GM19397 (cell line): ENCODE results near the gene GNAI2.
A peak's percentile ranks its signal among the peaks of the same experiment; 100 is the strongest.
"Not testable (repeated sequence)": the region's sequence is repeated elsewhere in the genome, so short reads cannot be mapped to it uniquely, and the experiment has no call there.

ENCODE experiments used
- ATAC-seq: cut with Tn5 transposase; IDR thresholded peaks from one replicate; pipeline ENCODE4 v1.9.1; 2021; ENCODE audit warnings: mild to moderate bottlenecking, moderate library complexity; ENCODE audit not compliant: unreplicated experiment

The GNAI2 gene

DNA sequence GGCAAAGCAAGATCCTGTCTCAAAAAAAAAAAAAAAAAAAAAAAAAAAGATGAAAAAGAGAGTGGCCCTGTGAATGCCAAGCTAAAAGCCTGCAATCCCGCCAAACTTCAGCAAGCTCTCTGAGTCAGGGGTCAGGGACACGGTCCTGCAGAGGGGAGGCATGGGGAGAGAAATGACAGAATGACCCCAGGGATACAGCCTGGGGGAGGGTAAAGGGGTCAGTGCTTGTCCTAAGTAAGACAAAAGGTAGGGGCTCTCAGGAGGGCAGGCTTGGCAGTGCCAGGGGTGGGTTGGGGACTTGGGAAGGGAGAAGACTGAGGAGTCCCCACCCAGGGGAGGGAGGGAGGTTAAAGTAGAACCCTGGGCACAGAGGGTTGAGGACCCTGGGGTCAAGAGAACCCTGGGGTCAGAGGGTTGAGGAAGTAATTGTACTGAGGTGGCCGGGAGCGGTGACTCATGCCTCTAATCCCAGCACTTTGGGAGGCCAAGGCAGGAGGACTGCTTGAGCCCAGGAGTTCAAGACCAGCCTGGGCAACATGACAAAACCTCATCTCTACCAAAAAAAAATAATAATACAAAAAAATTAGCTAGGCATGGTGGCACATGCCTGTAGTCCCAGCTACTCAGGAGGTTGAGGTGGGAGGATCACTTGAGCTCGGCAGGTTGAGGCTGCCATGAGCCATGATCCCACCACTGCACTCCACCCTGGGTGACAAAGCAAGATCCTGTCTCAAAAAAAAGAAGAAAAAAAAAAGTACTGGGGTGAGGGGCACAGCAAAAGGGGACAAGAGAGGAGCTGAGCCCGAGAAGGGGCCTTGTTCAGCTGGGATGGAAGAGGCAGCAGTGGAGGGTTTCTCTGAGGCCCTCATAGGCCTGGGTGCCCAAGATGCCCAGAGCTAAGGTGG is 27.7 kb downstream of the GNAI2 start:
- no peak for ATAC-seq

DNA sequence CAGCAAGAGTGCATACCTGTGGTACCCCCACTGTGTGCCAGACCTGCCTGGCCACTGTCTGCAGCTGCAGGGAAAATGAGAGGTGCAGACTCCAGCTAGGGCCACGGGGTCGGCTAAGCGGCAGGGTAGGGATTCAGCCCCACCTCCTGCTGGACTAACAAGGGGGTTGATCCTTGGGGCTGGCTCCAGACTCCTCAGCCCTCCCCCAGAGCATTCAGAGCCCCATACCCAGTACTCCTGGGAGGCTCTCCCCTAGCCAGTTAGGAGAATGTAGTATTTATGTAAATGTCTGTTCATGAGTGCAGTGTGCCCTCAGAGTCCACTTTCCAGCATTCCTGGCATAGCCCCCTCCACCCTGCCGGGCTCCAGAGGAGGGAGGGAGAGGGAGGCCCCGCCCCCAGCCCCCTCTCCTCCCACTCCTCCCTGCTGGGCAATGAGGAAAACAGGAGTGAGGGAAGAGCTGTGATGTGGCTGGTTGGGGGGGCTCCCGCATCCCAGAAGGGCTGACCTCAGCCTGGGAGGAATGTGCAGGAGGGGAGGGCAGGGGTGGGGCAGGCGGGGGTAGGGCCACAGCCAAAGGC is 28.5 kb downstream of the GNAI2 start:
- ATAC-seq, result no peak

DNA sequence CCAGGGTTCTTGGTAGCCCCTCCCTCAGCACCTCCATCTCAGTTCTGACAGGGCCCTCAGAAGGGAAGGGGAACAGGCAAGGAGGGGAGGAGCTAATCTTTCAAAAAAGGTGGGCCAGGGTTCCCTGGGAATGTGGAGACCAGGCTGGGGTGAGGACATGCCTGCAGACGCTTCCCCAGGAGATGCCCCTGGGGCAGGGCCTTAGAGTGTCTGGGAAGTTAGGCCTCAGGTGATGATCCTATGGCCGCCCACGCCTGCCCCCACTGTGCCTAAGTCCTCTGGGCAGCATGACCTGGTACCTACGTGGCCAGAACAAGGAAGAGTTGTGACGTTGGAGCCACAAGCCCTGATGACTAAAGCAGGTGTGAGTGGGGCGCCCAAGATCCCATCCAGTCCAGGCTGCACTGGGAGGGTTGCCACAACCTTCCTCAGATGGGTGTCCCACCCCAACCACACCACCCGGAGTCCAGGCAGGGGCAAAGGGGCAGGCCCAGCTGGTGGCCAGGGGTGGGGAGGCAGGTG is 29.0 kb downstream of the GNAI2 start:
- no peak for ATAC-seq

DNA sequence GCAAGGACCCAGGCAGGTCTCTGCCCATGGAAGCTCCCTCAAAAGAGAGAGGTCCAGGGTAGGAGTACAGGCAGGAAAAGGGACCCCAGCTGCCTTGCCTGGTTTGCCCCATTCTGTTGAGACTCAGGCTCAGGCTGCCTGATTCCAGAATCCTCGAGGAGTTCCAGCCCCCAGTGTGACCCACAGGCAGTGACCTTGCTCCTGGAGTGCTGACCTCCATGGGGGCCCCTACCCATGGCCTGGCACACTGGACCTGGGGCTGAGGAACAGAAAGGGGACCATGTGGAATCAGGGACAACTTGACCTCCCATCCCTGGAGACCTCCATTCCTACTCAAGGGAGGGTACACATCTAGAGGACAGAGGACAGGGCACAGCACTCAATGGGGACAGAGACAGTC is 29.6 kb downstream of the GNAI2 start:
- no peak for ATAC-seq

DNA sequence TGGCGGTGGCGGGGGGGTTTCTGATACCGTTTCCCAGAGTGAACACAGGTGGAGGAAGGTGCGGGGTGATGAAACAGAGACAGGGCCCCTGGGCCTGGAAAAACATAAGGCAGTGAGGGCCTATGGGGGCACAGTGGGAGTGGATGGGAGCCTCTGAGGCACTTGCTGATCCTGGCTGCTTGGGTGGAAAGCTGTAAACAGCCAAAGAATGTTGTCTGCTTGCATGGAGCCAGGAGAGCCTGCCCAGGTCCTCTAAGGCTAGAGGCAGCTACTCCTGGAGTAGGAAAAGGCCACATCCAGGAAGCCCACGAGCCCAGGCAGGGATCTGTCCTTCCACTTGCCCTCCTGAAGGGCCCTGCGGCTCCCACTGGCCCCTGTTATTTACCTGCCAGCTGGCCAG is 30.0 kb downstream of the GNAI2 start:
- ATAC-seq, result no peak

DNA sequence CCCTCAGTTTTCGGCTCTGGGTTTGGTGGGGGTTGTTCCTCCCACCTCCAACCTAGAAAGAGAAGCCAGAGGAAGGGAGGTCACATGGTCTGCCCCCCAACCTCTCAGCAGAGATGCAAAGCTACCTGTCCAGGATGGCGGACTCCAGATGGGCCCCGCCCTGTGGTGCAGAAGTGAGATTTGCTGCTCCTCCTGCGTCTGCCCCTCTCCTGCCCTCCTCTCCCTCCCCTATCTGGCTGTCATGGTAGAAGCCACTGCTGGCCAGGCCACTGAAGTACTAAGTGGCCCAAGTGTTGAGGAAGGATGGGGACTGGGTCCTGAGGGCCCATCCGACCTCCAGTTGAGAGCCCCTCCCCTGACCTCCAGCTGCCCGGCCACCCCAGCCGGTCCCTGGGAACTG is 30.8 kb downstream of the GNAI2 start:
- ATAC-seq, result no peak

DNA sequence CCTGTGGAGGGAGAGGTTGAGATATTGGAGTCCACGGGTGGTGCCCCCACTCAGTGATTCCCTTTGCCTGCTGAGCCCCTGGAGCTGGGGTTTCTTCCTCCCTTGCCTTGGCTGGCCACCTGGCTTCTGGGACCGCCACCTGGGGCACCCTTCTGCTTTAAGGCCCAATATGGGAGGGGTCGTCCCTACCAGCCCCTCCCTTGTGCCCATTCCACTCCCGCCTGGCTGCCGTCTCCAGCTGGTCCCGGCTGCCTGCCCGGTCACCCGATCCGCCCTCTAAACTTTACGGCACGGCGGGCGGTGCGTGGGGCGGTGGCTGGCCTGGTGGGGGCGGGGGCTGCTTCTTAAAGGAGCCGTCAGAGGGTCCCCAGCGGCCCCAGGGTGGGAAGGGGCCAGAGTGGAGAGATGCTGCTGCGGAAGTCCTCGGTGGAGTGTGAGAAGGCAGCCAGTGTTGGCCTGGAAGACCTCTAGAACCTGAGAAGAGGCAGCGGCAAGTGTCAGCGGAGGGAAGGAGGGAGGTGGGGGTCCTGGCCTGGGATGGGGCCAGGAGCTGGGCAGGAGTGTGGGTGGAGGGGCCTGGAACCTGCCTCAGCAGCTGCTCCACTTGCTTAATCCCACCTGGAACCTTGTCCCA is 31.4 kb downstream of the GNAI2 start:
- no peak for ATAC-seq

DNA sequence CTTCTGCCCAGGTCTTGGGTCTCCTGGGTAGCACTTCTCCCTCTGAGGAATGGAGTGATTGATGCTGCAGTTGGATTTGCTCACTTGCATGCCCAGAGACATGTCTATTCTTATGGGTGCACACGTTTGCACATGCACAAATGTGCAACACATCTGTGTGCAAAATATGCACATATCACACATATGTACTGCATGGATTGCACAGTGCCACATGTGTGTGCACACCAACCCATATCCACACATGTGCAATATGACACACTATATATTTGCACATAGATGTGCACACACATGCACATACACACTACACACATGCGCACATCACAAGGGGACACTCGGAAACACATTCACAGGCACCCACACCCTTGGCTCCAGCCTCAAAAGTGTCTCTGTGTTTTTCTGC is 32.3 kb downstream of the GNAI2 start:
- no peak for ATAC-seq

DNA sequence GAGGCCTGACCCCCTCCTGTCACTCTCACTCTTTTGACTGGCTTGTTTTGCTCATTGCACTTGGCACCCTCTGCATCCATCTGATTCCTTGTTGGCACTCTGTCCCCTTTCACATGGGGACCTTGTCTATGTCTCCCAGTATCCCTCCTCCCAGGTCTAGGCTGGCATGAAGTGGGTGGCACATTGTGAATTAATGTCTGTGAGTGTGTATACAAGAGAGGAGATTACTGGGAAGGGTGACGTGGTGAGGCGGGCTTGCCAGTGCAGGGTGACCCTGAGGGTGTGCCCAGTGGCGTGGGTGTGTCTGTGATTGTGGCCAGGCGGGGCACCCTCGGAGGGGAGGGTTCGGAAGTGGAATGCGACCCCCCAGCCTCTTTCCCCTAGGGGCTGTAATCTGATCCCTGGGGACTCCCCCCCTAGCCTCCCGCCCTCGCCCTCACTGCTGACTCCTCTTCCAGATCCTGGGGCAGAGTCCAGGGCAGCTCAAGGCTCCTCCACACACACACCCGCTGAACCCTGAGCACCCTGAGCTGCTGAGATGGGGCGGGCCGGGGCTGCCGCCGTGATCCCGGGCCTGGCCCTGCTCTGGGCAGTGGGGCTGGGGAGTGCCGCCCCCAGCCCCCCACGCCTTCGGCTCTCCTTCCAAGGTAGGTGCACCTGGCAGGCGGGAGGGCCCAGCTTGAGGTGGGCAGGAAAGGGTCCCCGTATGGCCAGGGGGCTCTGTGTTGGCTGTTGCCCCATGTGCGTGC is 32.9 kb downstream of the GNAI2 start, which contains the start of gene SEMA3B:
Gene SEMA3B, plus strand, starts transcription at position 445 of the 749 bp plus-strand sequence. Its CDS starts 94 bp downstream, at position 539.
- ATAC-seq, result no peak

DNA sequence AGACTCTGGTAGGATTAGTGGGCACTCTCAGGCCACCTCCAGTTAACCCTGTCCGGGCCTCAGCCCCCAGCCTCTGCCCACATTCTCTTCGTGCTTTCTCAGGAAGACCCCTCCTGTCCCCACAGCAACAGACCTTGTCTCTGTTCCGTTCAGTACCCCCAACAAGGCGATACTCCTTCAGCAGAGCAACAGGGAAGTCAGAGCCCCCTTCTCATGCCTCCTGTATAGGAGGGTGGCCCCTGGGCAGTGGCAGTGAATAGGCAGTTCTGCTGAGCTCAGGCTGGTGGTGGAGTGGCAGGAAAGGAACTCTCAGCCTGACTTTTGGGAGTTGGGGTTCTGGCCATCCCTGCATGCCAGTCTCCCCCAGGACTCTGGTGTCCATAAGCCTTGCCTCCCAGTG is 33.5 kb downstream of the GNAI2 start:
- no peak for ATAC-seq

DNA sequence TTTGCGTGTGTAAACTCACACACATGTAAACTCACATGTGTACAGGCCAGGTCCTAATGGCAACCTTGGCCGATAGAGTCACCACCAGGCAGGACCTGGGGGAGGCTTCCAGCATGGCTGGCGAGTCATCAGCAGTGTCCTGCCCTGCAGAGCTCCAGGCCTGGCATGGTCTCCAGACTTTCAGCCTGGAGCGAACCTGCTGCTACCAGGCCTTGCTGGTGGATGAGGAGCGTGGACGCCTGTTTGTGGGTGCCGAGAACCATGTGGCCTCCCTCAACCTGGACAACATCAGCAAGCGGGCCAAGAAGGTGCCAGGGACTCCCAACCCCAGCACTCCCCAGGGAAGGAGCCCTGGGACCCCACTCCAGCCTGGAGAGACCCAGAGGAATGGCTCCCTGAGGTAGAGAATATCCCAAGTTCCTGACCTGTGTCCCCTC is 34.0 kb downstream of the GNAI2 start:
- no peak for ATAC-seq

DNA sequence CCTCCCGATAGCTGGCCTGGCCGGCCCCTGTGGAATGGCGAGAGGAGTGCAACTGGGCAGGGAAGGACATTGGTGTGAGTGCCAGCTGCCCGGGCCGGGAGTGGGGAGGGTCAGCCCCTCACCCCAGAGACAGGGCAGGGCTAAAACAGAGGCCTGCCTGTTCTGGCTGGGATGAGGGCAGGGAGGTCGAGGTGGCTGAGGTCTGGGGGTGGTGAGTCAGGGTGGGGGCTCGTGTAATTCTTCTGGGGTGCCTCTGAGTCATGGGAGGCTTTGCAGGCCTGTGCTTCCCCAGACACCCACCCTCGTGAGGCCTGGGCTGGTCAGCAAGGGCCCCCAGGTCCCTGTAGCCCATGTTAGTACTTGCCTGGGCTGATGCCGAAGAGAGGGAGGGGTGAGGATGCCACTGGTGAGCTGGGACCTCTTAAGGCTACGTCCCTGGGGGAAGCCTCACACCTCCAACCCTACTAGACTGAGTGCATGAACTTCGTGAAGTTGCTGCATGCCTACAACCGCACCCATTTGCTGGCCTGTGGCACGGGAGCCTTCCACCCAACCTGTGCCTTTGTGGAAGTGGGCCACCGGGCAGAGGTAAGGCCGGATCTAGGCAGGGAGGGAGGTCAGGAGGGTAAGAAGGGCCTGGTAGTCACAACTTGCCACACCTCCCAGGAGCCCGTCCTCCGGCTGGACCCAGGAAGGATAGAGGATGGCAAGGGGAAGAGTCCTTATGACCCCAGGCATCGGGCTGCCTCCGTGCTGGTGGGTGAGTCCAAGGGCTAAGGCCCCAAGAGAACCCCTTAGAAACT is 34.6 kb downstream of the GNAI2 start:
- ATAC-seq, result no peak

DNA sequence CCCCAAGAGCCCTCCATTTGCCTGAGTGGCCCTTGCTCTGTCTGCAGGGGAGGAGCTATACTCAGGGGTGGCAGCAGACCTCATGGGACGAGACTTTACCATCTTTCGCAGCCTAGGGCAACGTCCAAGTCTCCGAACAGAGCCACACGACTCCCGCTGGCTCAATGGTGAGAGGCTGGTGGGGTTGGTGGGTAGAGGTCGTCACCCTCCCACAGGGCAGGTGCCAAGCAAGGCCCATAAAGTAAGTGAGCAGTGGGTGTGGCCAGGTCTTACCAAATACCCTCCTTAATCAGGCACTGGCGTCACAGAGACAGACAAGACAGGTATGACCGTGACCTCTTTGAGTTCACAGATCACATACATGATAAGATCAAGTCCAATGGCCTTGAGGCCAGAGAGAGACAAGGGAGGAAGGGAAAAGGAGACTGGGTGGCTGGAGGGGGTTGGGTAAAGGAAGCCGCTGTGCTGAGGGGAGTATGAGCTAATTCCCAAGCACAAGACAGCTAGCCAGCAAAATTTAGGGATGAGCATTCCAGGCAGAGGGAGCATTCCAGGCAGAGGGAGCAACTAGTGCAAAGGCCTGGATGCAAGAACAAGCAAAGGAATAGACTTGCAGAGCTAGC is 35.4 kb downstream of the GNAI2 start:
- ATAC-seq, result no peak

DNA sequence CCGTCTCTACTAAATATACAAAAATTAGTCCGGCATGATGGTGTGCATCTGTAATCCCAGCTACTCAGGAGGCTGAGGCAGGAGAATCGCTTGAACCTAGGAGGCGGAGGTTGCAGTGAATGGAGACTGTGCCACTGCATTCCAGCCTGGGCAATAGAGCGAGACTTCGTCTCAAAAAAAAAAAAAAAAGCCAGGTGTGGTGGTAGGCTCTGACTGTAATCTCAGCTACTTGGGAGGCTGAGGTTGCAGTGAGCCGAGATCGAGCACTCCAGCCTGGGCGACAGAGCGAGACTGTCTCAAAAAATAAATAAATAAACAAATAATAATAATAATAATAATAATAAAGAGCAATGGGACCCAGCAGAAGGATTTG is 36.5 kb downstream of the GNAI2 start:
- ATAC-seq, result not testable (repeated sequence)

DNA sequence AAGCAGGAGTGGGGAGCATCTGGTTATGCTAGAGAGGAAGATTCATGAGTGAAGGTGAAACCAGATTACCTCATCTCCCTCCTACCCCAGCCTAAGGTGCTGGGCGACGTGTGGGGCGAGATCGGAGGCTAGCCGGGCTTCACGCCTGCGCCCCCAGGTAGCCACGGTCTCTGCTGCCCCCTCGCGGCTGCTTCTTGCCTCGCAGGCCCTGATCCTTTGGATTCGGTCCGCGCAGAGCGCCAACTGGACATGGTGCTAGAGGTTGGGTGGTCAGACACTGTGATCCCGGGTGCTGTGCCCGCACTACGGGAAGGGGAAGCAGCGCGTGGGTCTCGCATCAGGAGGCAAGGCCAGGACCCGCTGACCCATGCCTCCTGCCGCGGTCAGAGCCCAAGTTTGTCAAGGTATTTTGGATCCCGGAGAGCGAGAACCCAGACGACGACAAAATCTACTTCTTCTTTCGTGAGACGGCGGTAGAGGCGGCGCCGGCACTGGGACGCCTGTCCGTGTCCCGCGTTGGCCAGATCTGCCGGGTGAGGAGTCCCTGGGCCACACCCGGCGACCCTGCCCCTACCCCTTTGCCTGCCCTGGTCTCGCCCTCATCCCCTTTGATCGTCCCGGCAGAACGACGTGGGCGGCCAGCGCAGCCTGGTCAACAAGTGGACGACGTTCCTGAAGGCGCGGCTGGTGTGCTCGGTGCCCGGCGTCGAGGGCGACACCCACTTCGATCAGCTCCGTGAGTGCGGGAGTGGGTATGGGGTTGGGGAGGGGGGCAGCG is 37.1 kb downstream of the GNAI2 start:
- ATAC-seq, result peak; percentile 59

DNA sequence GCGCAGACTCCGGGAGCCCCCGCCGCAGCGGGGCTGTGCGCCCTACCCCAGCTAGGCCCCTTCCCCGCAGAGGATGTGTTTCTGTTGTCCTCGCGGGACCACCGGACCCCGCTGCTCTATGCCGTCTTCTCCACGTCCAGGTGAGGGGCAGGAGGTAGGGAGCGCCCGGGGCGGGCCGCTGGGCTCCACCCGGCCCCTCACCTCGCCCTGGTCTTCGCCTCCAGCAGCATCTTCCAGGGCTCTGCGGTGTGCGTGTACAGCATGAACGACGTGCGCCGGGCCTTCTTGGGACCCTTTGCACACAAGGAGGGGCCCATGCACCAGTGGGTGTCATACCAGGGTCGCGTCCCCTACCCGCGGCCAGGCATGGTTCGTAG is 37.7 kb downstream of the GNAI2 start:
- no peak for ATAC-seq

DNA sequence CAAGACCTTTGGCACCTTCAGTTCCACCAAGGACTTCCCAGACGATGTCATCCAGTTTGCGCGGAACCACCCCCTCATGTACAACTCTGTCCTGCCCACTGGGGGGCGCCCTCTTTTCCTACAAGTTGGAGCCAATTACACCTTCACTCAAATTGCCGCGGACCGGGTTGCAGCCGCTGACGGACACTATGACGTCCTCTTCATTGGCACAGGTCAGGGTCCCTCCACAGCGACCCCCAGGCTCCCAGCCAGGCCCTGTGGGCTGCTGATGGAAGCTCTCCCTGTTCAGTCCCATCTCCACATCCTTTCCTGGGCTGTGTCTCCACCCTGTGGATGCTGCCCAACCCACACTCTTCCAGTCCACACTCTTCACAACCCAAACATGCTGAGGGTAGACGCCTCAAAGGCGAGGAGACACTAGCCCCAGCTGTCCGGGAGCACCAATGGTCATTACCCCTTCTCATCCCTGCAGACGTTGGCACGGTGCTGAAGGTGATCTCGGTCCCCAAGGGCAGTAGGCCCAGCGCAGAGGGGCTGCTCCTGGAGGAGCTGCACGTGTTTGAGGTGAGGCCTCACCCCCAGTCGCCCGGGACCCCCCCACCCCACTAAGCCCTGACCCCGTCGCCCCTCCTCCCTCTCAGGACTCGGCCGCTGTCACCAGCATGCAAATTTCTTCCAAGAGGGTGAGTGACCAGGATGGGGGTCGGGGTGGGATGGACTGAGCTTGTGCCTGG is 38.5 kb downstream of the GNAI2 start:
- no peak for ATAC-seq
